ENCODE results near the gene LIPG. TPM values are rescaled to one million over a fixed set of nuclear protein-coding genes. Genes with fewer than 3 reads are reported as not detected.

Gene LIPG
- total RNA-seq, 1 donor from 2014 or later: 10.2 TPM

DNA sequence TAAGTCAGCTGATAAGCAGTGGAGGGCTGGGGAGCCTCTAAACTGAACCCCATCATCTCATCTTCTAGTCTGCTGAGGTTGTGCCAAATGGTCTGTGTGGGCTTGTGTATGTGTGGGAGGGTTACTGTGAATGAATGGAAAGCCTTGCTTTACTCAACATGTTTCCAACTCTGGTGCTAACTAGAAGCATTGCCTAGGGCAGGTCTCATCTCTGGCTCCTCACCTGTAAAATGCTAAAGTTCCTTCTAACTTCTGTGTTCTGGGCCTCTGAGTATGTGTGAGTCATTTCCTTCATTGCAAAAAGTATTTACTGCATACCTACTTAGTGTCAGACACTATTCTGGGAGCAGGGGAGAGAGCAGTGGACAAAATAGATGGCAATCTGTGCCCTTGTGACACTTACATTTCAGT is 1.3 kb downstream of the LIPG start:
- H3K27ac Mint-ChIP-seq (ENCODE audit: unreplicated experiment): no peak overlapping the region
- peaks cover 13% of the 10 kb centered on the region for H3K27me3 Mint-ChIP-seq (ENCODE audit: unreplicated experiment)
- DNase-seq: no peak
- H3K4me1 Mint-ChIP-seq (ENCODE audit: low read depth, unreplicated experiment): peaks cover 13% of the 10 kb centered on the region
- TF ChIP-seq, protein P1, sequence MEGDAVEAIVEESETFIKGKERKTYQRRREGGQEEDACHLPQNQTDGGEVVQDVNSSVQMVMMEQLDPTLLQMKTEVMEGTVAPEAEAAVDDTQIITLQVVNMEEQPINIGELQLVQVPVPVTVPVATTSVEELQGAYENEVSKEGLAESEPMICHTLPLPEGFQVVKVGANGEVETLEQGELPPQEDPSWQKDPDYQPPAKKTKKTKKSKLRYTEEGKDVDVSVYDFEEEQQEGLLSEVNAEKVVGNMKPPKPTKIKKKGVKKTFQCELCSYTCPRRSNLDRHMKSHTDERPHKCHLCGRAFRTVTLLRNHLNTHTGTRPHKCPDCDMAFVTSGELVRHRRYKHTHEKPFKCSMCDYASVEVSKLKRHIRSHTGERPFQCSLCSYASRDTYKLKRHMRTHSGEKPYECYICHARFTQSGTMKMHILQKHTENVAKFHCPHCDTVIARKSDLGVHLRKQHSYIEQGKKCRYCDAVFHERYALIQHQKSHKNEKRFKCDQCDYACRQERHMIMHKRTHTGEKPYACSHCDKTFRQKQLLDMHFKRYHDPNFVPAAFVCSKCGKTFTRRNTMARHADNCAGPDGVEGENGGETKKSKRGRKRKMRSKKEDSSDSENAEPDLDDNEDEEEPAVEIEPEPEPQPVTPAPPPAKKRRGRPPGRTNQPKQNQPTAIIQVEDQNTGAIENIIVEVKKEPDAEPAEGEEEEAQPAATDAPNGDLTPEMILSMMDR (IDR thresholded peaks at IDR 0.05; ENCODE audit: partially characterized antibody, unreplicated experiment): no peak
- no peaks in the 10 kb centered on the region for H3K36me3 Mint-ChIP-seq (ENCODE audit: unreplicated experiment)
- H3K4me3 Mint-ChIP-seq (ENCODE audit: unreplicated experiment): peak overlapping the region; percentile 80
- H3K9me3 Mint-ChIP-seq (ENCODE audit: unreplicated experiment): peaks cover 3% of the 10 kb centered on the region

DNA sequence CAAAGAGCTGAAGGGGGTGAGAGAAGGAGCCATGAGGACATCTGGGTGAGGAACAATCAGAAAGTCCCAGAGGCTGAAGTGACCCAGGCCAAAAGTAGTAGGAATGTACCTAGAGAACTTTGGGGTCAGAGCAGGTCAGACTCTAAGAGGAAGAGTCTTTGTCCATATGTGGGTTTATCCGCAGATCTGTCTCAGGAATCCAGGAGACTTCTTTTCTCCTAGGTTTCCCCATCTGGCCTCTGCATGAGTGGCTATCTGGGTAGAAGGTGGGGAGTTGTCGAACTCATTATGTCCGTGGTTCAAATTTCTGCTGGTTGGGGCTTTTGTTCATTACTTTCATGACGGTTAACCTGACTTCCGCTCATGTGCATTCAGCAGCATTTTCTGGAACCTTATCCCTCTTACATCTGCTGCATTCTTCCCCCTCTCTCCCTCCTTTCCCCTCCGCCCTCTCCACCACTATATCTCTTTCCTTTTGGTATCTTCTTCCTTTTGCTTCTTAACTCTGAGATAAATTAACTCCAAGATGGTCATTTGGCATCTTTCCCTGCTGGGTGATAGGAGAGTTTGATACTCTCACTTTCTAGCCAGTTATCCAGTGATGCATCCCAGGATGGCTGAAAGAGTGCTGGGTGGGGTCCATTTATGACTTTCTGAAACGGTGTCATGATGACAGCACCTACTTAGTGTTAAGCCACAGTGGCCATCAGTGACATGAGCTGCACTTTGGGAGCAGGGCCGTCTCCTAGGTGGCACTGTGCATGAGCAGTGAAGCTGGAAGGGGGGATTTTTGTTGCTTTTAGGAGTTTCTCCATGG is 2.1 kb downstream of the LIPG start:
- peaks cover 3% of the 10 kb centered on the region for H3K9me3 Mint-ChIP-seq (ENCODE audit: unreplicated experiment)
- H3K27me3 Mint-ChIP-seq (ENCODE audit: unreplicated experiment): peaks cover 13% of the 10 kb centered on the region
- H3K36me3 Mint-ChIP-seq (ENCODE audit: unreplicated experiment): no peaks in the 10 kb centered on the region
- peaks cover 13% of the 10 kb centered on the region for H3K4me1 Mint-ChIP-seq (ENCODE audit: low read depth, unreplicated experiment)
- H3K4me3 Mint-ChIP-seq (ENCODE audit: unreplicated experiment): peak overlapping the region; percentile 80
- H3K27ac Mint-ChIP-seq (ENCODE audit: unreplicated experiment): no peak overlapping the region
- no peak for DNase-seq
- TF ChIP-seq, protein P1 (IDR thresholded peaks at IDR 0.05; ENCODE audit: partially characterized antibody, unreplicated experiment): no peak

DNA sequence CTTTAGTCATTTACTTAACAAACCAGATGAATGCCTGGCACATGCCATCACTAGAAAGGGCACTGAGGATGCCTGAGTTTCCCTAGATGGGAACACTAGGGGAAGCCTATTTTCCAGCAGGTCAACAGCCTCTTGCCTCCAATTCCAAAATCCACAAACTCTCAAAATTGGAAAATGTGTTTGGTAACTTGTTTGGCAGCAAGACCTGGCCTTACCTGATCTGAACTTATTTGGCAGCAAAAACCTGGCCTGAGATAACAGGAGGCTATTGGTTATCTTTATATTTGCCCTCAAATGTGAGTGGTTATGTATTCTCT is 2.6 kb downstream of the LIPG start:
- no peak for DNase-seq
- H3K36me3 Mint-ChIP-seq (ENCODE audit: unreplicated experiment): no peaks in the 10 kb centered on the region
- H3K4me1 Mint-ChIP-seq (ENCODE audit: low read depth, unreplicated experiment): peaks cover 13% of the 10 kb centered on the region
- peaks cover 3% of the 10 kb centered on the region for H3K9me3 Mint-ChIP-seq (ENCODE audit: unreplicated experiment)
- TF ChIP-seq, protein P1 (IDR thresholded peaks at IDR 0.05; ENCODE audit: partially characterized antibody, unreplicated experiment): no peak
- peaks cover 13% of the 10 kb centered on the region for H3K27me3 Mint-ChIP-seq (ENCODE audit: unreplicated experiment)
- no peak overlapping the region for H3K27ac Mint-ChIP-seq (ENCODE audit: unreplicated experiment)
- peak overlapping the region; percentile 80 for H3K4me3 Mint-ChIP-seq (ENCODE audit: unreplicated experiment)

DNA sequence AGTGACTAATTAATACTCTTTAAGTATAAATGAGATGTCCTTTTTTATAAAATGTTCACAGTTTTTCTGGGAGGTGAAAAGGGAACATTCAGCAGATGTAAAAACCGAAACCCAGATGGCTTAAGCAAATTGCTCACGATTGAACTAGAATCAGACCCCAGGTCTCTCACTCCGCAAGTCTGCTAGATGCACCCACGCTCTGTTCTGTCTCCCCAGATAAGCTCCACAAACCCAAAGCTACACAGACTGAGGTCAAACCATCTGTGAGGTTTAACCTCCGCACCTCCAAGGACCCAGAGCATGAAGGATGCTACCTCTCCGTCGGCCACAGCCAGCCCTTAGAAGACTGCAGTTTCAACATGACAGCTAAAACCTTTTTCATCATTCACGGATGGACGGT is 3.2 kb downstream of the LIPG start:
- H3K27me3 Mint-ChIP-seq (ENCODE audit: unreplicated experiment): peaks cover 13% of the 10 kb centered on the region
- peak overlapping the region; percentile 64 for H3K27ac Mint-ChIP-seq (ENCODE audit: unreplicated experiment)
- TF ChIP-seq, protein P1 (IDR thresholded peaks at IDR 0.05; ENCODE audit: partially characterized antibody, unreplicated experiment): no peak
- no peak for DNase-seq
- H3K9me3 Mint-ChIP-seq (ENCODE audit: unreplicated experiment): peaks cover 3% of the 10 kb centered on the region
- peak overlapping the region; percentile 63 for H3K4me3 Mint-ChIP-seq (ENCODE audit: unreplicated experiment)
- no peaks in the 10 kb centered on the region for H3K36me3 Mint-ChIP-seq (ENCODE audit: unreplicated experiment)
- H3K4me1 Mint-ChIP-seq (ENCODE audit: low read depth, unreplicated experiment): peaks cover 13% of the 10 kb centered on the region

DNA sequence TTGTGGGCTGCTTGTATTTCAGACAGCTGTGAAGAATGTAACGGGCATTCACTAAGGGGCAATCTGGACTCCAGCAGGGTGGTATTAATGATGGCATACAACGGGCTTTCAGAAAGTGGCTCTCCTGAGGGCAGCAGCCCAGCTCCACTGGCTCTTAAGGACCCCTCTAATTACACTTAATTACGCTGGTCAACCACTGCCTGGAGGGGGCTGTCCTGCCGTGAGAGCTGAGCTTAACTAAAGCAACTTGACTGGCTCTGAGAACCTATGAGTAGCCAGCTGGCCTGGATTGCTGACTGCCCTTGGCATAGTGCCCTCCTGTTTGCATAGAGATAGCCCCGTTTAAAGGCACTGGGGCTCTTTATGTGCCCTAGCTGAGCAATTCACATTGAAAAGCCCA is 3.8 kb downstream of the LIPG start:
- TF ChIP-seq, protein P1 (IDR thresholded peaks at IDR 0.05; ENCODE audit: partially characterized antibody, unreplicated experiment): no peak
- no peak overlapping the region for H3K4me3 Mint-ChIP-seq (ENCODE audit: unreplicated experiment)
- H3K36me3 Mint-ChIP-seq (ENCODE audit: unreplicated experiment): no peaks in the 10 kb centered on the region
- DNase-seq: no peak
- peaks cover 3% of the 10 kb centered on the region for H3K9me3 Mint-ChIP-seq (ENCODE audit: unreplicated experiment)
- peaks cover 13% of the 10 kb centered on the region for H3K4me1 Mint-ChIP-seq (ENCODE audit: low read depth, unreplicated experiment)
- no peak overlapping the region for H3K27ac Mint-ChIP-seq (ENCODE audit: unreplicated experiment)
- H3K27me3 Mint-ChIP-seq (ENCODE audit: unreplicated experiment): peaks cover 13% of the 10 kb centered on the region

Measured in glutamatergic neuron (in vitro differentiated cells).